SH-SY5Y (cell line): ENCODE measurements around the gene SMARCD1.

Experiments used
- GATA2 ChIP-seq: IDR thresholded peaks from 2 replicates; pipeline ENCODE4 v1.6.1; 2011; ENCODE audit warnings: mild to moderate bottlenecking, low read depth, low read length
- GATA3 ChIP-seq: IDR thresholded peaks from 2 replicates; pipeline ENCODE4 v1.6.1; 2011; ENCODE audit warnings: low read depth, mild to moderate bottlenecking, low read length, moderate library complexity

- no peak for TF ChIP-seq GATA2
- TF ChIP-seq GATA3: no peak
Measured at GRCh38 chr12:50057000-50057841, 27.9 kb upstream of the SMARCD1 start, which contains the start of gene ASIC1.
